Duodenal mucosa (tissue), 2 donors: ENCODE measurements around the gene TNFRSF1B.

Experiments
- H3K27ac ChIP-seq: one replicate; pipeline ENCODE4 v1.7.0; 2013; ENCODE audit warnings: low read depth, low read length
- H3K27me3 ChIP-seq, 2 donors: one replicate each; pipeline ENCODE4 v1.7.0; 2013; ENCODE audit warnings: low read length in 2 of 2, control low read depth in 1 of 2; ENCODE audit not compliant: insufficient read depth in 2 of 2, control insufficient read depth in 1 of 2
- H3K36me3 ChIP-seq, 2 donors: one replicate each; pipeline ENCODE4 v1.7.0; 2013; ENCODE audit warnings: low read length in 2 of 2, control low read depth in 1 of 2; ENCODE audit not compliant: insufficient read depth in 2 of 2, control insufficient read depth in 1 of 2
- H3K4me1 ChIP-seq, 2 donors: one replicate each; pipeline ENCODE4 v1.7.0; 2013; ENCODE audit warnings: low read length in 2 of 2, control low read depth in 1 of 2; ENCODE audit not compliant: insufficient read depth in 2 of 2, control insufficient read depth in 1 of 2
- H3K4me3 ChIP-seq, 2 donors: one replicate each; pipeline ENCODE4 v1.7.0; 2013; ENCODE audit warnings: low read length in 2 of 2, low read depth in 1 of 2
- H3K9ac ChIP-seq, 2 donors: one replicate each; pipeline ENCODE4 v1.7.0; 2013; ENCODE audit warnings: low read length in 2 of 2, low read depth in 1 of 2
- H3K9me3 ChIP-seq, 2 donors: one replicate each; pipeline ENCODE4 v1.7.0; 2013; ENCODE audit warnings: low read length in 2 of 2, control low read depth in 1 of 2; ENCODE audit not compliant: control insufficient read depth in 1 of 2

The TNFRSF1B gene

GRCh38 chr1:12148958-12149790 lies 17.6 kb upstream of the TNFRSF1B start:
- no peak overlapping the region for H3K4me3 ChIP-seq
- no peak overlapping the region for H3K9ac ChIP-seq
- H3K36me3 ChIP-seq = no peaks in the 10 kb centered on the region
- no peaks in the 10 kb centered on the region for H3K27me3 ChIP-seq
- peaks cover 71 to 74% of the 10 kb centered on the region in 2 donors for H3K4me1 ChIP-seq
- no peak overlapping the region for H3K27ac ChIP-seq
- peaks cover 0 to 5% of the 10 kb centered on the region in 2 donors for H3K9me3 ChIP-seq

- H3K4me1 ChIP-seq = peaks cover 68% of the 10 kb centered on the region in 2 donors
- H3K27ac ChIP-seq = peak overlapping the region; percentile 20
- peaks cover 0 to 5% of the 10 kb centered on the region in 2 donors for H3K9me3 ChIP-seq
- no peak overlapping the region for H3K4me3 ChIP-seq
- H3K9ac ChIP-seq = no peak overlapping the region
- H3K36me3 ChIP-seq = no peaks in the 10 kb centered on the region
- H3K27me3 ChIP-seq = no peaks in the 10 kb centered on the region
Observed at GRCh38 chr1:12149791-12150175, 17.0 kb upstream of the TNFRSF1B start.

- no peak overlapping the region for H3K4me3 ChIP-seq
- peaks cover 0 to 5% of the 10 kb centered on the region in 2 donors for H3K9me3 ChIP-seq
- peaks cover 60 to 65% of the 10 kb centered on the region in 2 donors for H3K4me1 ChIP-seq
- peak overlapping the region in 1 of 2 donors; percentile 10 for H3K9ac ChIP-seq
- H3K27me3 ChIP-seq = no peaks in the 10 kb centered on the region
- peak overlapping the region; percentile 20 for H3K27ac ChIP-seq
- H3K36me3 ChIP-seq = no peaks in the 10 kb centered on the region
Observed at GRCh38 chr1:12150456-12151200, 16.2 kb upstream of the TNFRSF1B start.

- Histone ChIP-seq H3K27me3 (no peaks in the 10 kb centered on the region), H3K4me3 (no peak overlapping the region), H3K4me1 (peaks cover 55 to 59% of the 10 kb centered on the region in 2 donors), H3K9ac (no peak overlapping the region), H3K27ac (no peak overlapping the region), H3K36me3 (no peaks in the 10 kb centered on the region), H3K9me3 (peaks cover 0 to 5% of the 10 kb centered on the region in 2 donors)
Observed at GRCh38 chr1:12151465-12151864, 15.3 kb upstream of the TNFRSF1B start.

GRCh38 chr1:12152113-12152891 lies 14.5 kb upstream of the TNFRSF1B start:
- Histone ChIP-seq H3K36me3 (no peaks in the 10 kb centered on the region), H3K27me3 (no peaks in the 10 kb centered on the region), H3K4me3 (no peak overlapping the region), H3K9me3 (peaks cover 0 to 5% of the 10 kb centered on the region in 2 donors), H3K9ac (no peak overlapping the region), H3K27ac (no peak overlapping the region), H3K4me1 (peaks cover 47 to 53% of the 10 kb centered on the region in 2 donors)

GRCh38 chr1:12153181-12153785 lies 13.5 kb upstream of the TNFRSF1B start:
- Histone ChIP-seq H3K9me3 (peaks cover 0 to 5% of the 10 kb centered on the region in 2 donors), H3K9ac (peak overlapping the region in 1 of 2 donors; percentile 33), H3K4me1 (peaks cover 37 to 53% of the 10 kb centered on the region in 2 donors), H3K27me3 (no peaks in the 10 kb centered on the region), H3K27ac (peak overlapping the region; percentile 35), H3K36me3 (no peaks in the 10 kb centered on the region), H3K4me3 (no peak overlapping the region)

GRCh38 chr1:12155328-12155727 lies 11.5 kb upstream of the TNFRSF1B start:
- Histone ChIP-seq H3K27me3 (no peaks in the 10 kb centered on the region), H3K4me1 (peaks cover 26 to 43% of the 10 kb centered on the region in 2 donors), H3K9me3 (no peaks in the 10 kb centered on the region), H3K4me3 (no peak overlapping the region), H3K9ac (no peak overlapping the region), H3K27ac (no peak overlapping the region), H3K36me3 (no peaks in the 10 kb centered on the region)

GRCh38 chr1:12157366-12158231 lies 9.2 kb upstream of the TNFRSF1B start:
- Histone ChIP-seq H3K9me3 (no peaks in the 10 kb centered on the region), H3K27ac (no peak overlapping the region), H3K4me3 (no peak overlapping the region), H3K36me3 (no peaks in the 10 kb centered on the region), H3K27me3 (no peaks in the 10 kb centered on the region), H3K9ac (peak overlapping the region in 1 of 2 donors; percentile 11), H3K4me1 (peaks cover 28 to 41% of the 10 kb centered on the region in 2 donors)
